GM21786 (cell line): ENCODE data around the gene STARD9.
A peak's percentile ranks its signal among the peaks of the same experiment; 100 is the strongest.

Experiments
- ATAC-seq: cut with Tn5 transposase; IDR thresholded peaks from one replicate; pipeline ENCODE4 v1.9.1; 2021; ENCODE audit not compliant: unreplicated experiment

STARD9 gene

GRCh38 chr15:42726114-42726513 lies 150.7 kb downstream of the STARD9 start:
- no peak for ATAC-seq

GRCh38 chr15:42727750-42728381 lies 152.5 kb downstream of the STARD9 start:
- no peak for ATAC-seq

- no peak for ATAC-seq
These were observed 153.2 kb downstream of the STARD9 start for GRCh38 chr15:42728560-42728959.

GRCh38 chr15:42728972-42729371 lies 153.6 kb downstream of the STARD9 start:
- ATAC-seq, result no peak

- no peak for ATAC-seq
These were observed 154.0 kb downstream of the STARD9 start for GRCh38 chr15:42729409-42729808.

DNA sequence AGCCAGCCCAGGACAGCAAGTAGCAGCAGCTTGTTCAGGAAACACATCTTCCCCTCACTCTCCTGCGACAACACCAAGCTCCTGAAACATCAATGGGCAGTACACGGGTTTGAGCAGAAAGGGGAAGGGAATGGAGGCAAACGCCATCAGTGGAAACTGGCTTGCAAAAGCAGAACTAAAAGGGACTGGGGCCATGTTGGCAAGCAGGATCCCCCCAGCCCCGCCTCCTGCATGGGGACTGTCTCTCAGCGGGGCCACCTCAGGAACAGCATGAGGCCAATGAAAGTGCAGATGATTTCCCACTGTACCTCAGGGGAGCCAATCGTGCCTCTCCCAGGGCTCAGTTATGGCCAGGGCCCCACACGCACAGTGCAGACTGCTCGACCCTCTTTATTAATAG lies 154.7 kb downstream of the STARD9 start:
- ATAC-seq, result no peak

DNA sequence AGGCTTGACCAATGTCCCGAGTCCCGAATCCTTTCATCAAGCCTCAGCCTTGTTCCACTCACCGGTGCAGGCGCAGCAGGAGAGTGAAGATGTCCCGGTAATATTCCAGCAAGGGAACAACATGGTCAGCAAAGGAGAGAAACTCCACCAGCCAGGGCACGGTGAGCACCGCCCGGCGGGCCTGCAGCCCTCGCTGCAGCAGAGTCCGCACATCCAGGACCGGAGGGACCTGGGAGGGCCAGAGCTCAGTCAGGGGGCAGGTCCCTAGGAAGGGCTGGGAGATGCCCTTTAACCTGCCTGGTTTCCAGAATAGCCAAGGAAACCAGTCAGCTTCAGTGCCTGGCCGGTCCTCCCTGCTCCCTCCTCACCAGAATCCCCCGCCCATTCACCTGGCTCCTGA lies 155.1 kb downstream of the STARD9 start:
- no peak for ATAC-seq

GRCh38 chr15:42731461-42731860 lies 156.1 kb downstream of the STARD9 start:
- no peak for ATAC-seq

- ATAC-seq, result no peak
These were observed 156.9 kb downstream of the STARD9 start for GRCh38 chr15:42732095-42732827.

DNA sequence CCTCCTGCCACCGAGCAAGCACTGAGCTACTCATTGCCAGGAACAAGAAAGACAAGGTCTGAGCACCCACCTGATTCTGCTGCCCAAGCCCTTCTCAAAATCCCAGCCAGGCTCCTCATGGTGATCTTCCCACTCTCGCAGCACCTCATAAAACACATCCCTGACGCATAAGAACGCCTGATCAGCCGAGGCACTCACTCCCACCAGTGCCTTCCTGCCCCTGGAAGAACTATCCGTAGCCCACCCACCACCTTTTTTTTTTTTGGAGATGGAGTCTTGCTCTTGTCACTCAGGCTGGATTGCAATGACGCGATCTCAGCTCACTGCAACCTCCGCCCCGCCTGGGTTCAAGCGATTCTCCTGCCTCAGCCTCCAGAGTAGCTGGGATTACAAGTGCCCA lies 157.6 kb downstream of the STARD9 start:
- ATAC-seq, result no peak

DNA sequence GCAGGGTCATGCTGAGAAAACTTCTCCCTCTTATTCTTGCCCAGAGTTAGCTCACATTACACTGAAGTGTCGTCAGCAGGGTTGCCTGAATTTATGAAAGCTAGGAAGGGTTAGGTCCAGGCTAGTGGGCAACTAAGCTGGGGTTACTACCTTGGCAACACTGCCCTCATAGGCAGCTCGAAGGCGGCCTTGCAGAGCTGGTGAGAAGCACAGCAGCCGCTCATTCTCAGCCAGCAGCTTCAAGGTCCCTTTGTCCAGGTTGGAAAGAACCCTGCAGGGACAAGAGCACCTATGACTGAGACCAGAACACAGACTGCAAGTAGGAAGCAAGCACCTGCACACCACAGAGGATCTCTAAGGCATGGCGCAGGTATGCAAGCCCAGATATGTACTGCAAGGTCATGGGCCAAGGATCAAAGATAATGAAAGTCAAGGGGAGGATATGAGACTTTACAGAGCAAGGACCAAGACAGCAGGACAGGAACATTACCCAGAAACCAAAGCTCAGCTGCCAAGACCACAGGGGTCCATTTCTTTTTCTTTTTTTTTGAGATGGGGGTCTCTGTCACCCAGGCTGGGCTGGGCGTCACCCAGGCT lies 158.8 kb downstream of the STARD9 start:
- ATAC-seq, result no peak

- no peak for ATAC-seq
These were observed 160.2 kb downstream of the STARD9 start for GRCh38 chr15:42735382-42736165.

GRCh38 chr15:42736178-42736792 lies 160.9 kb downstream of the STARD9 start:
- peak; percentile 31 for ATAC-seq

- peak; percentile 72 for ATAC-seq
These were observed 161.6 kb downstream of the STARD9 start, which contains the start of gene CDAN1 for GRCh38 chr15:42736793-42737528. TSS of gene CDAN1 (minus strand) at chr15:42737128. CDS start at chr15:42737102, 26 bp downstream.

GRCh38 chr15:42737529-42738328 lies 162.3 kb downstream of the STARD9 start:
- ATAC-seq, result no peak

- ATAC-seq, result no peak
These were observed 166.3 kb downstream of the STARD9 start for GRCh38 chr15:42741710-42742109.

- no peak for ATAC-seq
These were observed 166.7 kb downstream of the STARD9 start for GRCh38 chr15:42742149-42742548.

DNA sequence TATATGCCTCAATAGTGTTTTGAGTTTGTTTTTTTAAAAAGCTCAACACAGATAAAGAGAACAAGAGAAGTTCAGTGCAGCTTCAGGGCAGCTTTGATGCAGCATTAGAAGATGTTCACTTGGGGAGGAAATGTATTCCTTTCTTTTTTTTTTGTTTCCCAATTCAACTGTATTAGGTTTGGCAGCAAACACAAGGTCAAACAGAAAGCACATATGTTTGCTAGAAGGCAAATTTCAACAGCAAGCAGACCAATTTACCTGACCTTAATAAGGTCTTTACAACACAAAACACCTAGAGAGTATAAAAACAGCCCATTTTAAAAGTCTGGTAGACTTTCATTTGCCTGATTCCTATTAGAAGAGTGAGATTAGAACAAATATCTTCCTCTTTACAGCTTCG lies 168.8 kb downstream of the STARD9 start:
- no peak for ATAC-seq

- no peak for ATAC-seq
These were observed 173.9 kb downstream of the STARD9 start for GRCh38 chr15:42749266-42749665.
